KOPT-K1 (cell line): Measurements from ENCODE around the gene SGO2.
"Not testable (repeated sequence)": the region's sequence is repeated elsewhere in the genome, so short reads cannot be mapped to it uniquely, and the experiment has no call there.

Experiments used
- H3K27ac ChIP-seq: fragments of 200-600 bp; sonication (generic); 2 replicates; pipeline ENCODE4 v1.5.1; 2016; ENCODE audit warnings: antibody characterized with exemption, mild to moderate bottlenecking, low read depth, low read length; ENCODE audit not compliant: poor library complexity, severe bottlenecking
- H3K36me3 ChIP-seq: fragments of 200-600 bp; sonication (generic); 2 replicates; pipeline ENCODE4 v1.5.1; 2017; ENCODE audit warnings: antibody characterized with exemption, mild to moderate bottlenecking, low read length, moderate library complexity; ENCODE audit not compliant: insufficient read depth
- H3K9me3 ChIP-seq: fragments of 200-600 bp; sonication (generic); 2 replicates; pipeline ENCODE4 v1.5.1; 2017; ENCODE audit warnings: antibody characterized with exemption, low read length, mild to moderate bottlenecking; ENCODE audit not compliant: insufficient read depth, poor library complexity, severe bottlenecking

The SGO2 gene

GRCh38 chr2:200617156-200618053 lies 91.4 kb downstream of the SGO2 start:
- no peaks in the 10 kb centered on the region for H3K9me3 ChIP-seq
- no peak overlapping the region for H3K27ac ChIP-seq
- H3K36me3 ChIP-seq = no peaks in the 10 kb centered on the region

GRCh38 chr2:200618054-200618419 lies 92.0 kb downstream of the SGO2 start:
- H3K36me3 ChIP-seq = no peaks in the 10 kb centered on the region
- no peaks in the 10 kb centered on the region for H3K9me3 ChIP-seq
- no peak overlapping the region for H3K27ac ChIP-seq

DNA sequence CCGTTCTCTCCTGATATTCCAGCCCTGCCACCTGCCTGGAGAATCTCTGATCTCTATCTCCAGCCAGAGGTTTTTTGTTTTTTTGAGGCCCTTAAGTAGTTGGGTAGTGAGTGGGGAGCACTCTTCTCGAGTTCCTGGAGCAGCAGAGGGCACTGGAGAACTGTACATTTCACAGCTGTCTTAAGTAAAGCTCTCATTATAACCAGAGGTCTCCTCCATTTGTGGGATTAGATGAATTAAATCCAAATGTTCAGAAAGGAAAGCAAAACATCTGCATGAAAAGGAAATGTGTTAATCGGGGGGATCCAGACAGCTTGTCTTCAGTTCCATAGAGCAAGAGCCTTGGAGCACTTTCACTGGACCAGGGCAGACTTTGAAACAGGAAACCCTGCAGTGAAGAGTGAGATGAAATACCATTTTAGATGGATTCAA lies 92.6 kb downstream of the SGO2 start:
- H3K9me3 ChIP-seq = no peaks in the 10 kb centered on the region
- no peaks in the 10 kb centered on the region for H3K36me3 ChIP-seq
- H3K27ac ChIP-seq = no peak overlapping the region

DNA sequence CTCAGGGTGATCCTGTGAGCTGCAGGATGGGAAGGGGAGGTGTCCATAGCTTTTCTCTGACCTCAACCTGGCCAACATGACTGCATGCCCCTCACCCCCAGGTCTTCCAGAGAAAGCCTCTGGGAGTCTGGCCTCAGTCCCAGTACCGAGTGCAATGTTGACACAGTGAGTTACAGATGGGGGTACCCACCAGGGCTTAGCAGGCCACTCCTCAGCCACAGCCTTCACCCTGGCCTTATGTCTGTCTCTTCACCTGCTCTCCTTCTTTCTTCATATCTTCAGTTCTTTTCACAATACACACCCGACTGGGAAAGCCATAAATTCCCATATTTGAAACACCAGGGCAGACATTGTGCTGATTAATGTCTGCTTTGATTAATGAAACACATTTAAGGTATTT lies 93.3 kb downstream of the SGO2 start:
- no peaks in the 10 kb centered on the region for H3K9me3 ChIP-seq
- H3K27ac ChIP-seq = no peak overlapping the region

DNA sequence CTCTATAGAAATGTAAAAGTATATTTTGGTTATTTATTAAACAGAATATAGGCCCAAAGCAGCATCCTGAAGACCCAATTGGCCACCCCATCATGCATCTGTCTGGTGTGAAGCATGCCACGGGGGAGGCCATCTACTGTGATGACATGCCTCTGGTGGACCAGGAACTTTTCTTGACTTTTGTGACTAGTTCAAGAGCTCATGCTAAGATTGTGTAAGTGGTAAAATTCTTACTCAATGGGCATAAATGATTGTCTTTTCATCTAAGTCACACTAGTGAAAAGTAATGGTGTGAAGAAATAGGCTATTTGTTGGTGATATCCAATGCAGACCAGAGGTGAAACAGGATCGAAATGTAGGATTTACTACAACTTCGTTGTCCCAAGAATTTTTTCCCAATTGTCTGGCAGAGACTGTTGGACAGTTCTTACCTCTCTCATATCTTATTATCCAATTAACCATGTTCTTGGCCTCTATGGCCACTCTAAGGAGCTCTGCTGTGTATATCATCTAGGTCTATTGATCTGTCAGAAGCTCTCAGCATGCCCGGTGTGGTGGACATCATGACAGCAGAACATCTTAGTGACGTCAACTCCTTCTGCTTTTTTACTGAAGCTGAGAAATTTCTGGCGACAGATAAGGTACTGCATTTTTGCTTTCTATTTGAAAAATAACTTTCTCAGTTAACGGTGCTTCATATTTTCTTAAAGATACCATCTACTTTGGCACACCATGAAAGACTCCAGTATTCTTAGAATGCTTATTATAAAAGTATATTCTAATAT lies 94.8 kb downstream of the SGO2 start:
- Histone ChIP-seq H3K36me3 (no peaks in the 10 kb centered on the region), H3K9me3 (no peaks in the 10 kb centered on the region), H3K27ac (no peak overlapping the region)

More for the DNA sequence above, 93.3 kb downstream of the SGO2 start:
- H3K36me3 ChIP-seq = no peaks in the 10 kb centered on the region

DNA sequence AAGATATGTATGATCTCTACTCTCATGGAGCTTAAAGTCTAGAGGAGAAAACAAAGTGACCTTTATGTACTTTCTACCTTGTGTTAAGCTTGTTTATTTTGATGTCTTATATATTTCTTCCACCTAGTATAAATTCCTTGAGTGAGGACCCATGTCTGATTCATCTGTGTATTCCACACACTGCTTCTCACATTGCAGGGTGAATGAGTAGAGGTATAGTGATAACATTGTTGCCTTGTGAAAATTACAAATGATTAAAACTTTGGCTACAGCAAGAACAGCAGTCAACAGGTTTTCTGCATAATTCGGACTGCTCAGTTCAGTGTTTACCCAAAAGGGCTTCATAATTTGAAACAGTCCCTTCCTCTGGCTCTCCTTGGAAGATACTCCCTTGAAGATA lies 96.1 kb downstream of the SGO2 start:
- no peak overlapping the region for H3K27ac ChIP-seq
- no peaks in the 10 kb centered on the region for H3K36me3 ChIP-seq
- H3K9me3 ChIP-seq = no peaks in the 10 kb centered on the region

DNA sequence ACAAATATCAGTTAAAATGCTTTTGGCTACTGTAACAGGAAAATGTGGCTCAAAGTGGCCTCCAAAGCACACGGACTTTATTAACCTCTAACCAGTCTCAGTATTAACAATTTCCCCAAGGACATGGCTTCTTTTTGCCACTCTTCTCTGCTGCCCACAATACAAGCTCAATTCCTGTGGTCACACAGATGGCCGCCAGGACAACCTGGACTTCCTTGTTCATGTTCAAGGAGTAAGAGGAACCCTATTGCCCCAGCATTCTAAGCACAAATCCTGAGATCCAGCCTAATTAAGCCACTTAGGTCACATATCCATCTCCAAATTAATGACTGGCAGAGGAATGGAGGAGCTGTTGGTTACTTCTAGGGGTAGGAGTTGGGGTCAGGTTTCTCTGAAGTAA lies 98.0 kb downstream of the SGO2 start:
- Histone ChIP-seq H3K36me3 (no peaks in the 10 kb centered on the region), H3K9me3 (no peaks in the 10 kb centered on the region), H3K27ac (no peak overlapping the region)

DNA sequence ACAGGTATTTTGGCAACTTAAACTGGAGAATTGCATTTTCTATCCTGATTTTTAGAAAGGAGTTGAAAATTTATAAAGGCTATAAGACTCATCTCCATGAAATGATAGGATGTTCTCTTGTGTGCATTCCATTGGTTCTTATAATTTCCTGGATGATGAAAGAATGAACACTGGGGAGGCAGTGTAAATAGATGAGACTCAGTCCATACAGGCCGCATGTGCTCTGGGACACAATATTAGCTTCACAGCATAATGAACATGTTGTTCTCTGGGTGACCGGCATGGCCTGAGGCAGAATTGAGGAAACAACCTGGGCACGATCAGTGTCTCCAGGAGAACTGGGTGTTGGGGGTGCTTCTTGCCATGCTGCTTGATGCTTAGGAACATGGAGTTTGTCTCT lies 98.7 kb downstream of the SGO2 start:
- H3K27ac ChIP-seq = no peak overlapping the region
- no peaks in the 10 kb centered on the region for H3K36me3 ChIP-seq

GRCh38 chr2:200625282-200625681 lies 99.3 kb downstream of the SGO2 start:
- no peak overlapping the region for H3K27ac ChIP-seq
- H3K9me3 ChIP-seq = no peaks in the 10 kb centered on the region
- no peaks in the 10 kb centered on the region for H3K36me3 ChIP-seq

More for the DNA sequence above, 98.7 kb downstream of the SGO2 start:
- no peaks in the 10 kb centered on the region for H3K9me3 ChIP-seq

DNA sequence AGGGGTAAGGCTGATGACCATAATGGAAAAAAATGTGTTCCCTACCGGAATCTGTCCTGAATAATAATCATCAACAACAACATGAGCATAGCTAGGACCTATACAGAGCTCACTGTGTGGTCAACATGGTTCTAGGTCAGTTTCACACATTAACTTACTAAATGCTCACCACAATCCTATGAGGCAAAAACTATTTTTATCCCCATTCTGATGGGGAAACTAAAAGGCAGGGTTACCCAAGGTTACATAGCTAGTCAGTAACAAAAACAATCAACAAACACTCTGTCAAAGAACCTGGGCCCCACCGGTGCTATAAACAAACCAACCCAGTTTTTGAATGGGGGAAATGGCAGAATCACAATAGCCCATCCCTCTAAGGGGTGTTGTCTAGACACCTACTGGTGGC lies 100.0 kb downstream of the SGO2 start:
- H3K36me3 ChIP-seq = no peaks in the 10 kb centered on the region
- H3K27ac ChIP-seq = no peak overlapping the region
- H3K9me3 ChIP-seq = no peaks in the 10 kb centered on the region

DNA sequence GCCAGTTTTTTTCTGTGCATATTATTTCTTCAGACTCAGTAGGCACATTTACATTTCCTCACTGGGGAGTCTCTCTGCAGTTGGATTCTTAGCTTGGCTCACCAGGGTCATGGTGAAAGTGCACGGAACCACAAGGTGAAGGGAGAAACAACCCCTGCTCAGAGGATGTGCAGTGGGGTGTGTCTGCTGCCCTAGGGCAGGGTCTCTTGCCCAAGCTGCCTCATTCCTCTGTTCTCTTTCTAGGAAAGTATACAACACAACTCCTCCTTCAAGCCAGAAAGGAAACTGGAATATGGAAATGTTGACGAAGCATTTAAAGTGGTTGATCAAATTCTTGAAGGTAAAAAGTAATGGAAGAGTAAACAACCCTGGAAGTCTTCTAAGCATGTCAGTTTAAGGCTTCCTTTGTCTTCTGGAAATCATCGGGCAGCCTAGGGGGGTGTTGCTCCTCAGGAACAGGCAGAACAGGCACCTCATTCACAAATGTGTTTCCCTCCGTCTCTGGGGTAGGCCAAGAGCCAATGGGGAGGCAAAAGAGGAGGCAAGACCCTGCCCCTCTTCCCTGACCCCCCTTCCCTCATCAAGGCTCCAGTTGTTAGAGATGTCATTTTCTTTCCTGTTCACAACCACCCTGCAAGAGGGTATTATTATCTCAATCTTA lies 101.2 kb downstream of the SGO2 start:
- no peaks in the 10 kb centered on the region for H3K9me3 ChIP-seq
- H3K27ac ChIP-seq = no peak overlapping the region
- no peaks in the 10 kb centered on the region for H3K36me3 ChIP-seq

DNA sequence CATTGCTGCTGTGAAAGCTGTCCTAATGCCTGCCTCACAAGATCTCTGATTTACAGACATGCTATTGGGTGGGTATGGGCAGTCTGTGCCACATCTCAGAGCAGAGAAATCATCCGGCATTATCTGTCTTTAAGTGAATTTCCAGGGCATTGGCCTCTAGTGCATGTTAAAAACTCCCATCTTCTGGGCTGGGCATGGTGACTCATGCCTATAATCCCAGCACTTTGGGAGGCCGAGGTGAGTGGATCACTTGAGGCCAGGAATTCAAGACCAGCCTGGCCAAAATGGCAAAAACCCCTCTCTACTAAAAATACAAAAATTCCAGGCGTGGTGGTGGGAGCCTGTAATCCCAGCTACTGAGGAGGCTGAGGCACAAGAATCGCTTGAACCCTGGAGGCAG lies 102.5 kb downstream of the SGO2 start:
- not testable (repeated sequence) for H3K36me3 ChIP-seq, H3K27ac ChIP-seq, H3K9me3 ChIP-seq

DNA sequence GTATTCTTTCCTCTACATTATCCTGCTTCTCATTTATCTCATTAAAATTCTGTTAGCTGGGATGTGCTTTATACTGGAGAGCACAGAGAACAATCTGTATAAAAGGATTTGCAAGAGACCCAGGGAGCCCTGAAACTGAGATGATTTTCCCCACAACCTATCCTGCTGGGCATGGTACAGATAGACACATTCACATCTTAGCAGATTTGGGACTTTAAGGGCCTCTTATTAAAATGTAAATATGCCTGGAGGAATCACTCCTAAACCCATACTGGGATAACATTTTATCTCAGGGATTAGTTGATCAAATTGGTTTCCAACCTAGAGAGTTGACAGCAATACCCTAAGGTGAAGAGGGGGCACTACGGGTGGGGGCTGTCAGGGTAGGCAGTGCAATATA lies 105.3 kb downstream of the SGO2 start:
- Histone ChIP-seq H3K27ac (no peak overlapping the region), H3K9me3 (no peaks in the 10 kb centered on the region), H3K36me3 (no peaks in the 10 kb centered on the region)
